Stimulated activated naive CD4-positive, alpha-beta T cell treated with Interleukin-2 at 50 U/mL for 16 hours (primary cell): Measurements from ENCODE around the gene EMILIN1.

Experiments used
- DNase-seq: peaks from one replicate; lab custom pipeline; 2025; lab: John Stamatoyannopoulos, UW

EMILIN1 gene

GRCh38 chr2:27078267-27079194 lies at the start of gene EMILIN1:
TSS of gene EMILIN1 (plus strand) at chr2:27078615. CDS start at chr2:27079066, 451 bp downstream.
- no peak for DNase-seq

- DNase-seq = no peak
Measured at GRCh38 chr2:27029051-27029450, 49.4 kb upstream of the EMILIN1 start.

DNA sequence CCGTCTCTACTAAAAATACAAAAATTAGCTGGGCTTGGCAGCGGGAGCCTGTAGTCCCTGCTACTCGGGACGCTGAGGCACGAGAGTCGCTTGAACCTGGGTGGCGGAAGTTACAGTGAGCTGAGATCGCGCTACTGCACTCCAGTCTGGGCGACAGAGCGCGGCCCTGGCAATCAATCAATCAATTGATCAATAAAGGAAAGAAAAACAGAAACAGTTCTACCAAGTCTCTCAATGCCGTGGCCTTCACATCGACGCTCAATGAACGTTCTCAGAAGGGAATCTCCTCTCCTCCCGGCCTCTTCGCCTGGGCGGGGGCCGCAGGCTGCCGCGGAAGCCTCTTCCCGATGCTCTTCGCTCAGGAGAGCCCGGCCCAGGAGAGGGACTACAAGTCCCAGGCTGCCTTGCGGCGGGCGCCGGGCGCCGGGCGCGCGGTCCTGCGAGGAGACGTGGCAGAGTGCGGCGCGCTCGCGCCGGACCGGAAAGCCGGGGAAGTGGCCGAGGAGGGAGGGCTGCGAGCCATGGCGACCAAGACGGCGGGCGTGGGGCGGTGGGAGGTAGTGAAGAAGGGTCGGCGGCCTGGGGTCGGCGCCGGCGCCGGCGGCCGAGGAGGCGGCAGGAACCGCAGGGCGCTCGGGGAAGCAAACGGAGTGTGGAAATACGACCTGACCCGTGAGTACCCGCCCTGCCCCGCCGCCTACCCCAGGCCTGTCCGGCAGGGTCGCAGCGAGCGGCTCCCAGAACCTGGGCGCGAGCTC lies 45.7 kb upstream of the EMILIN1 start, which contains the start of gene TMEM214:
Gene TMEM214, plus strand, starts transcription at position 471 of the 758 bp plus-strand sequence. Its CDS starts 51 bp downstream, at position 522.
- DNase-seq = peak; percentile 77

- DNase-seq = no peak
Measured at GRCh38 chr2:27033253-27033852, 45.1 kb upstream of the EMILIN1 start.

- DNase-seq = no peak
Measured at GRCh38 chr2:27038012-27038411, 40.4 kb upstream of the EMILIN1 start.

GRCh38 chr2:27038631-27039339 lies 39.6 kb upstream of the EMILIN1 start:
- no peak for DNase-seq

GRCh38 chr2:27039426-27039825 lies 39.0 kb upstream of the EMILIN1 start:
- DNase-seq = no peak

DNA sequence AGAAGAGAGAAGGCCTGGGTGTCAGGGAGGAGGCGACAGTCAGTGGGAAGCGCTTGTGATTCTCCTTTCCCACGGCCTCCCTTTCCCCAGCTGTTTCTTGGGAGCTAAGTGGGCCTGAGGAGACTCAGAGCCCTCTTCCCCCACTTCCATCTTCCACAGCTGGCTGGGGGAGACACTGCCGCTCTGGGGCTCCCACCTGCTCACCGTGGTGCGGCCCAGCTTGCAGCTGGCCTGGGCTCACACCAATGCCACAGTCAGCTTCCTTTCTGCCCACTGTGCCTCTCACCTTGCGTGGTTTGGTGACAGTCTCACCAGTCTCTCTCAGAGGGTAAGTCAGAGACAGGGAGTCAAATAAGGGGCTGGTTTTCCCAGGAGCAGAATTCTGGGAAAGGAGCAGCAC lies 38.5 kb upstream of the EMILIN1 start:
- DNase-seq = no peak

DNA sequence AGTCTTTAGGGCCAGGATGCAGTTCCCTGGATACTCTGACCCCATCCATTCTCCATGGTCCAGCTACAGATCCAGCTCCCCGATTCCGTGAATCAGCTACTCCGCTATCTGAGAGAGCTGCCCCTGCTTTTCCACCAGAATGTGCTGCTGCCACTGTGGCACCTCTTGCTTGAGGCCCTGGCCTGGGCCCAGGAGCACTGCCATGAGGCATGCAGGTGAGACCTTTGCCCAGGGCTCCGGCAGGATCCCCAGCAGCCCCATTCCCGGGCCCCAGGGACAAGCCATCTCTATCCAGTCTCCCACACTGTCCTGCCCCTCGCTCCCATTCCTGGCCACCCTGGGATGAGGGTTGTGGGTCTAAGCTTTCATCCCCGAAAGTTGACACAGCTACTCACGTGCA lies 38.1 kb upstream of the EMILIN1 start:
- no peak for DNase-seq

GRCh38 chr2:27041752-27042151 lies 36.7 kb upstream of the EMILIN1 start:
- DNase-seq = no peak

DNA sequence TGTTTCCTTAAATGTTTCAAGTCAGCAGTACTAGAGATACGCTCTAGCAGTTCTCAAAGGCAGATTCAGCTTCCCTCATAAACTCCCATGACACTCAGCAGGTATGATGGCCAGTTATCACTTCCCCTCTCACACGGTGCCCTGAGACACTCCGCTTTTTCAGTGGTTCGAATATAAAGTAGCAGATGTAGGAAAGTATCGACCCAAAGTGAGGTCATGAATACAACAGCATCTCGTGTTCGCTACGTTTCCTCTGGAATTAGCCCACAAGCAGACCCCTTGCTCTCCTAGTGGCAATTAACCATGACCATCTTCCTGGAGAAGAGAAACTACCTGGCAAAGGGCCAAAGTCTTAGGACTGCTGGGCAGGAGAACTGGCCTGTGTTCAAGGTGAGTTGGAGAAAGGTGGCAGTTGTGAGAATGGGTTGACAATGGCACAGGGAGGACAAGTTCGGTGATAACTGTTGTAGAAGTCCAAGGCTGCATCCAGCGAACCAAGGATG lies 36.2 kb upstream of the EMILIN1 start:
- no peak for DNase-seq

GRCh38 chr2:27042985-27043634 lies 35.3 kb upstream of the EMILIN1 start:
- DNase-seq = no peak

DNA sequence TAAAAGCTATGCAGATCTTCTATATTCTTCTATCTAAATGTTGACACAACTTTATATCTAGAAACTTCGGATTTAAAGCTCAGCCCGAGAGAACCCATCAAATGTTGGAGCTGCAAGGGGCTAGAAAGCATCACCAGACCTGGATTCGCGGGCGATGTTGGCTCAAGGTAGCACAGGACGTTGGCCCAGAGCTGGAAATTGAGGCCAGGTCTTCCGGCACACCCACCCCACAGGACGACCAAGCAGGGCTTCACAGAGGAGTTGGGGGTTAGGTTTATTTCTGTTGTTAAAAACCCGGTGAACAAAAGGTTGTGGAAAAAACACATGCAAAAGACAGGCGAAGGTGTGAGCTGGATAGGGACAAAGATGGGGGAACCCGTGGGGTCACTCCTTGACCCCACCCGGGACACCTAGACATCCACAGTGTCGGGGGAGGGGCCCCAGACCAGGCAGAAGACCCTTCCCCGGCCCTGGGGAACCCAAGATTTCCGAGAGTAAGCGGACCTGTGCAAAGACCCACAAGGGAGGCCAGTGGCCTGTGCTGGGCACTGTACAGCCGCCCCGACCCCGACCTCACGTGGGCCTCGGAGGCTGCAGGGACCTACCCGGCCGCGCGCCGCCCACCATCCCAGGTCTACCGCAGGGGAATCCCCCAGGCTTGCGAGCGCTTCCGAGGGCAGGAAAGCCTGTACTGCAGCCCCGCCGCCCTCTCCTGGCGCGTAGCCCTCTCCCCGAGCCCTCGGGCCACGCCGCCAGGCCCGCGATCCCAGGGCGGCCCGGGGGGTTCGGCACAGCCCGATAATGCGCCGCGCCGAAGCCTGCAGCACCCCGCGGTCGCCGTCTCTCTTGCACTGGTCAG lies 28.8 kb upstream of the EMILIN1 start:
- DNase-seq = peak; percentile 72

DNA sequence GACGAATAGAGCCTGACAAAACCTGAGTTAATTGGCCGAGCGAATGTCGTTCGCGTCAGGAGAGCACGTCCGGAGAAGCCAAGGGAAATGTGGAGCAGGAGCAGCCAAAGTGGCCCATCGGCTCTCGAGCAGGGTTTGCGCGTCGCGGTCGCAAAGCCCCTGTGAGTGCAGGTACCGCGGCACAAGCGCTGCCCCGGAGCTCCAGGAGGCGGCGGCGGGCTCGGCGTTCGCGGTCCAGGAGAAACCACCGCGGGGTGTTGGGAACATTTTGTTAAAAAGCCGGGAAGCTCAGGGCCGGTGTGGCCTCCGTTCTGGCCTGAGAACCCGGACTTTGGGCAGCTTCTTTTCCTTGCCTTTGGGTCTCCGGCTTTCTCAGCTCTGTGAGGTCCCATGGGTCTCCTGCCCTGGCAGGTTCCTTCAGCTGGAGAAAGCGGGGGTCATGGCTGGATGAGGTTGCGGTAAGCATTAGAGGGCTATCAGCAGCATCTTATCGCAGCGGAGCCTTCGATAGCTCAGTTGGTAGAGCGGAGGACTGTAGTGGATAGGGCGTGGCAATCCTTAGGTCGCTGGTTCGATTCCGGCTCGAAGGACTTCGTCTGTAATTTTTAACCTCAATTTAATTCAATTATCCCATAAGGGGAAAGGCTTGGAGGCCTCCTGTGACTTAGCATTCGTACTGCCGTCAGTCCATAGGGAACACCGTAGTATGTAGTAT lies 28.0 kb upstream of the EMILIN1 start:
- DNase-seq = peak; percentile 81

- peak; percentile 95 for DNase-seq
Measured at GRCh38 chr2:27050996-27051901, 27.2 kb upstream of the EMILIN1 start, which contains the start of gene AGBL5. TSS of gene AGBL5 (plus strand) at chr2:27051668. CDS start at chr2:27052959, 1,291 bp downstream.

DNA sequence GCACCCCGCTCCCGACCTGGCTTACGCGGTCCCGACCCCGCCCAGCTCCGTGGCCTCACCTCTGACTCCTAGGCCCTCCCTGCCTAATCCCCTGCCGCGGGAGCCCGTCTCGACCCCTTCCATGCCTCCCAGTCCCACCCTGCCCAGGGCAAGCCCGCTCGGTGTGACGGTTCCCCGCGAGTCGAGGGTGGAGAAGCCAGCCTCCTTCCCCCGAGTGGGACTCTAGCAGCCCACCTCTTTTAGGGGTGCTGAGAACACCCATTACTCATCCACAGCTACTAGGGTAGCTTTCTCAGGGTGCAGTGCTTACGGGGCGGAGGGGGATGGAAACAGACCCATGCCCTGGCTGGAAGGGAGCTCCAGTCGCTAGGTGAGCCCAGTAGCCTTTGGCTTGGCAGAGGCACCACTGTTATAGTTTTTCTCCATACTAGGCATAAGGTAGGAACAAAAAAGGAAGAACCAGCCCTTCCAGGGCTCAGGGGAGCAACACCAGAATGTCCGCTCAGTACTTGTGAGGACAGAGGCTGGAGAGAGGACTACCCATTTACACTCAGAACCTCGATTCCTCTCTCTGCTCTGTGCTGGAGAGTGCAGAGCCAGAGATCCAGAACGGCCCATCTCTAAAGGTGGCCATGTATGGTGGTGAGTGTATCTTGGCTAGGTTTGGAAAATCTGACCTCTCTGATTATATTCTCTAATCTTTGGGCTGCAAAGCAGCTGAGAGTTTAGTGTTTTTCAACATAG lies 26.3 kb upstream of the EMILIN1 start:
- no peak for DNase-seq

- DNase-seq = no peak
Measured at GRCh38 chr2:27053321-27053720, 25.1 kb upstream of the EMILIN1 start.

DNA sequence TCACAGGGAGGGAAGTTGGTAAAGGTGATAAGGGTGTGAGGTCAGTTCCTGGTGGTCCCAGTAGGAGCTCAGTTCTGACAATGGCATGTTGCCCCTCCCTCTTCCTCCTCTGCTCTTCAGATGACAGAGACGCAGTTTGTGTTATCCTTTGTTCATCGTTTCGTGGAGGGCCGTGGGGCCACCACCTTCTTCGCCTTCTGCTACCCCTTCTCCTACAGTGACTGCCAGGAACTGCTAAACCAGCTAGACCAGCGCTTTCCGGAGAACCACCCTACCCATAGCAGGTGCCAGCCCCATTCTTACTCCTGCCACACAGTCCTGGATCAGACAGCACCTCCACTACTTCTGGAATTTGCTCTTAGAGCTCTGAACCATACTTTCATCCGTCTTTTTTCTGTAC lies 24.6 kb upstream of the EMILIN1 start:
- no peak for DNase-seq
